ENCODE results near the gene KATNAL2. TPM values are rescaled to one million over a fixed set of nuclear protein-coding genes. Genes with fewer than 3 reads are reported as not detected.

The KATNAL2 gene
- 1 to 10 TPM in 1 of 2 experiments, under 1 TPM in 1; 0.87 to 1.0 TPM for total RNA-seq

GRCh38 chr18:46917108-46917802, at the start of gene KATNAL2, which contains the start of gene PIAS2:
TSS of gene KATNAL2 (plus strand) at chr18:46917602. CDS start at chr18:46946873, 29,271 bp downstream.
TSS of gene PIAS2 (minus strand) at chr18:46917507. CDS start at chr18:46917345, 162 bp downstream.
- Mint-ChIP-seq H3K4me3 (peak within 1 kb of the TSS; percentile 81), H3K27ac (peak within 1 kb of the TSS; percentile 89), H3K4me1 (peaks cover 44% of the 10 kb centered on the region), H3K27me3 (no peaks in the 10 kb centered on the region), H3K9me3 (no peaks in the 10 kb centered on the region), H3K36me3 (ENCODE audit: low read depth) (peaks cover 2% of the 10 kb centered on the region)
- DNase-seq, result peak; percentile 71
- CTCF ChIA-PET, result interaction anchor here (0.5 to 0.9 kb wide), 2 partner anchors 15 to 142 kb away, joined by 3 read pairs; no protein-coding TSS in a partner anchor
- POLR2A ChIA-PET, result interaction anchor here (0.7 kb wide), 1 partner anchor 172 kb away, joined by 3 read pairs; no protein-coding TSS in a partner anchor

- Mint-ChIP-seq H3K9me3 (peaks cover 38% of the 10 kb centered on the region), H3K4me3 (no peak overlapping the region), H3K4me1 (peaks cover 13% of the 10 kb centered on the region), H3K27ac (no peak overlapping the region), H3K36me3 (ENCODE audit: low read depth) (peaks cover 40% of the 10 kb centered on the region), H3K27me3 (no peaks in the 10 kb centered on the region)
- ChIA-PET CTCF (no interaction called here), POLR2A (no interaction called here)
- DNase-seq, result no peak
Observed at GRCh38 chr18:46868169-46868921, 49.1 kb upstream of the KATNAL2 start.

GRCh38 chr18:46877329-46877987, 39.9 kb upstream of the KATNAL2 start:
- H3K9me3 Mint-ChIP-seq, result peaks cover 42% of the 10 kb centered on the region
- peaks cover 21% of the 10 kb centered on the region for H3K4me1 Mint-ChIP-seq
- ChIA-PET POLR2A (no interaction called here), CTCF (no interaction called here)
- peaks cover 52% of the 10 kb centered on the region for H3K36me3 Mint-ChIP-seq (ENCODE audit: low read depth)
- H3K27ac Mint-ChIP-seq, result peak overlapping the region; percentile 61
- no peak for DNase-seq
- H3K4me3 Mint-ChIP-seq, result no peak overlapping the region
- H3K27me3 Mint-ChIP-seq, result no peaks in the 10 kb centered on the region

GRCh38 chr18:46883180-46883579, 34.2 kb upstream of the KATNAL2 start:
- ChIA-PET CTCF (no interaction called here), POLR2A (no interaction called here)
- Mint-ChIP-seq H3K4me1 (no peaks in the 10 kb centered on the region), H3K27ac (no peak overlapping the region), H3K36me3 (ENCODE audit: low read depth) (peaks cover 30% of the 10 kb centered on the region), H3K27me3 (no peaks in the 10 kb centered on the region), H3K9me3 (peaks cover 19% of the 10 kb centered on the region), H3K4me3 (no peak overlapping the region)
- DNase-seq, result no peak

- Mint-ChIP-seq H3K27me3 (no peaks in the 10 kb centered on the region), H3K9me3 (peaks cover 23% of the 10 kb centered on the region), H3K36me3 (ENCODE audit: low read depth) (peaks cover 43% of the 10 kb centered on the region), H3K4me3 (no peak overlapping the region), H3K4me1 (peaks cover 4% of the 10 kb centered on the region), H3K27ac (no peak overlapping the region)
- POLR2A ChIA-PET, result no interaction called here
- DNase-seq, result no peak
- CTCF ChIA-PET, result no interaction called here
Observed at GRCh38 chr18:46886893-46887292, 30.5 kb upstream of the KATNAL2 start.

GRCh38 chr18:46888965-46889364, 28.4 kb upstream of the KATNAL2 start:
- H3K36me3 Mint-ChIP-seq (ENCODE audit: low read depth), result peaks cover 50% of the 10 kb centered on the region

GRCh38 chr18:46891742-46892214, 25.6 kb upstream of the KATNAL2 start:
- Mint-ChIP-seq H3K4me3 (no peak overlapping the region), H3K36me3 (ENCODE audit: low read depth) (peaks cover 53% of the 10 kb centered on the region), H3K27ac (no peak overlapping the region), H3K27me3 (no peaks in the 10 kb centered on the region), H3K4me1 (peaks cover 22% of the 10 kb centered on the region), H3K9me3 (peaks cover 21% of the 10 kb centered on the region)
- no peak for DNase-seq
- CTCF ChIA-PET, result no interaction called here
- POLR2A ChIA-PET, result no interaction called here

More at GRCh38 chr18:46888965-46889364, 28.4 kb upstream of the KATNAL2 start:
- Mint-ChIP-seq H3K9me3 (peaks cover 23% of the 10 kb centered on the region), H3K27me3 (no peaks in the 10 kb centered on the region), H3K4me3 (no peak overlapping the region), H3K4me1 (peaks cover 17% of the 10 kb centered on the region), H3K27ac (no peak overlapping the region)
- CTCF ChIA-PET, result no interaction called here
- POLR2A ChIA-PET, result no interaction called here
- DNase-seq, result no peak

- ChIA-PET CTCF (interaction anchor here (0.5 kb wide), 2 partner anchors 8 to 1112 kb away, joined by 3 to 4 read pairs; no protein-coding TSS in a partner anchor), POLR2A (no interaction called here)
- H3K9me3 Mint-ChIP-seq, result peaks cover 18% of the 10 kb centered on the region
- peaks cover 22% of the 10 kb centered on the region for H3K4me1 Mint-ChIP-seq
- H3K27me3 Mint-ChIP-seq, result no peaks in the 10 kb centered on the region
- H3K36me3 Mint-ChIP-seq (ENCODE audit: low read depth), result peaks cover 49% of the 10 kb centered on the region
- DNase-seq, result no peak
- H3K4me3 Mint-ChIP-seq, result no peak overlapping the region
- H3K27ac Mint-ChIP-seq, result no peak overlapping the region
Observed at GRCh38 chr18:46892842-46893241, 24.6 kb upstream of the KATNAL2 start.

GRCh38 chr18:46893360-46893759, 24.0 kb upstream of the KATNAL2 start:
- Mint-ChIP-seq H3K36me3 (ENCODE audit: low read depth) (peaks cover 48% of the 10 kb centered on the region), H3K27ac (no peak overlapping the region), H3K4me3 (no peak overlapping the region), H3K9me3 (peaks cover 16% of the 10 kb centered on the region), H3K4me1 (peaks cover 22% of the 10 kb centered on the region), H3K27me3 (no peaks in the 10 kb centered on the region)
- ChIA-PET POLR2A (no interaction called here), CTCF (no interaction called here)
- no peak for DNase-seq

- H3K4me1 Mint-ChIP-seq, result peaks cover 22% of the 10 kb centered on the region
- H3K27me3 Mint-ChIP-seq, result no peaks in the 10 kb centered on the region
- POLR2A ChIA-PET, result no interaction called here
- H3K36me3 Mint-ChIP-seq (ENCODE audit: low read depth), result peaks cover 40% of the 10 kb centered on the region
- no peak for DNase-seq
- H3K9me3 Mint-ChIP-seq, result peaks cover 9% of the 10 kb centered on the region
- CTCF ChIA-PET, result no interaction called here
- peak overlapping the region; percentile 13 for H3K27ac Mint-ChIP-seq
- H3K4me3 Mint-ChIP-seq, result no peak overlapping the region
Observed at GRCh38 chr18:46894124-46894523, 23.3 kb upstream of the KATNAL2 start.

GRCh38 chr18:46899274-46899948, 18.0 kb upstream of the KATNAL2 start:
- Mint-ChIP-seq H3K4me3 (no peak overlapping the region), H3K9me3 (peaks cover 2% of the 10 kb centered on the region), H3K36me3 (ENCODE audit: low read depth) (peaks cover 33% of the 10 kb centered on the region), H3K27ac (peak overlapping the region; percentile 48), H3K4me1 (peaks cover 3% of the 10 kb centered on the region), H3K27me3 (no peaks in the 10 kb centered on the region)
- DNase-seq, result no peak
- ChIA-PET POLR2A (no interaction called here), CTCF (no interaction called here)

GRCh38 chr18:46903406-46903805, 14.0 kb upstream of the KATNAL2 start:
- POLR2A ChIA-PET, result no interaction called here
- CTCF ChIA-PET, result no interaction called here
- no peak overlapping the region for H3K27ac Mint-ChIP-seq

More at GRCh38 chr18:46903406-46903805, 14.0 kb upstream of the KATNAL2 start:
- Mint-ChIP-seq H3K4me3 (no peak overlapping the region), H3K36me3 (ENCODE audit: low read depth) (peaks cover 35% of the 10 kb centered on the region), H3K4me1 (peaks cover 3% of the 10 kb centered on the region), H3K9me3 (peaks cover 2% of the 10 kb centered on the region), H3K27me3 (no peaks in the 10 kb centered on the region)
- DNase-seq, result no peak
